ENCODE measurements around the gene CNOT11. TPM values are rescaled to one million over a fixed set of nuclear protein-coding genes. Genes with fewer than 3 reads are reported as not detected.

CNOT11 gene
- total and polyA plus RNA-seq, 2 of the 4 experiments (the other 2 are of a cell fraction): 36.4 to 55.8 TPM

GRCh38 chr2:101310090-101310833 is 57.6 kb downstream of the CNOT11 start:
- ChIA-PET POLR2A (ENCODE audit: unreplicated experiment) (no interaction called here), CTCF (no interaction called here)
- peaks cover 28% of the 10 kb centered on the region for H4K20me1 ChIP-seq (ENCODE audit: insufficient read depth, low read length)
- H3K4me3 ChIP-seq (ENCODE audit: insufficient read depth, low read depth, low read length): no peak overlapping the region
- H2AFZ ChIP-seq (replicated peaks; ENCODE audit: low read length, poor library complexity): no peak overlapping the region
- no peak overlapping the region for H2AK5ac ChIP-seq (ENCODE audit: low read depth, low read length)
- no peak for TF ChIP-seq SMC3 (IDR thresholded peaks at IDR 0.05; ENCODE audit: low read depth, low read length)
- no peak overlapping the region for H3K27ac ChIP-seq (ENCODE audit: insufficient read depth, low read length)
- H3K56ac ChIP-seq (ENCODE audit: extremely low read depth, insufficient read depth, low read length): no peak overlapping the region
- peaks cover 12% of the 10 kb centered on the region for H3K4me1 ChIP-seq (ENCODE audit: control insufficient read depth, insufficient read depth, low read length)
- H3K23ac ChIP-seq (ENCODE audit: low read depth, low read length): no peak overlapping the region
- H2BK15ac ChIP-seq (ENCODE audit: low read depth, low read length): no peak overlapping the region
- H3K9ac ChIP-seq (ENCODE audit: low read depth, low read length): no peak overlapping the region
- WGBS, 2 experiments (ENCODE audit: extremely low coverage in 2 of 2, insufficient read length in 1 of 2): 97% methylated on average over 5 of the region's 10 CpGs; no CpG with 5 or more reads in 1 of the 2 experiments
- H3K27me3 ChIP-seq (ENCODE audit: control insufficient read depth, insufficient read depth, low read length): no peaks in the 10 kb centered on the region
- H2BK5ac ChIP-seq (ENCODE audit: low read depth, low read length, poor library complexity, severe bottlenecking): no peak overlapping the region
- H3K4ac ChIP-seq (ENCODE audit: low read depth, low read length): no peak overlapping the region
- ATAC-seq (ENCODE audit: low read depth) (no peak), DNase-seq (no peak)
- H3K14ac ChIP-seq (replicated peaks; ENCODE audit: low read depth, low read length): no peak overlapping the region
- no peak overlapping the region for H4K91ac ChIP-seq (ENCODE audit: insufficient read depth, low read depth, low read length)
- no TSS peak for BruUV-seq (replicated peaks)
- in situ Hi-C loops (cut with MboI; ENCODE audit: low sequenced_read_pairs): no loop called here
- H4K8ac ChIP-seq (ENCODE audit: low read depth in 2 of 2, low read length in 2 of 2): no peak overlapping the region
- H2BK120ac ChIP-seq (ENCODE audit: low read depth, low read length): no peak overlapping the region
- intact Hi-C loops (cut with micrococcal nuclease): no loop called here
- dilution Hi-C loops (cut with HindIII; ENCODE audit: low sequenced_read_pairs, unreplicated experiment): no loop called here
- H3K79me1 ChIP-seq (ENCODE audit: low read depth in 1 of 2, low read length in 2 of 2): peaks cover 6 to 33% of the 10 kb centered on the region in 2 experiments
- no peaks in the 10 kb centered on the region for H3K36me3 ChIP-seq (ENCODE audit: control insufficient read depth, insufficient read depth, low read length)
- no peak overlapping the region for H3K4me2 ChIP-seq (ENCODE audit: low read depth, low read length)
- H4K5ac ChIP-seq (ENCODE audit: low read depth, low read length): no peak overlapping the region
- H2AK9ac ChIP-seq (replicated peaks; ENCODE audit: low read depth, low read length, poor library complexity): no peak overlapping the region
- H3K18ac ChIP-seq (ENCODE audit: low read depth, low read length): no peak overlapping the region
- H3K9me3 ChIP-seq (ENCODE audit: control insufficient read depth, insufficient read depth, low read length): no peaks in the 10 kb centered on the region
- H2BK20ac ChIP-seq (ENCODE audit: low read depth, low read length): no peak overlapping the region
- H3K9me1 ChIP-seq (ENCODE audit: insufficient read depth, low read length): peaks cover 10% of the 10 kb centered on the region
